Activated T-cell treated with anti-CD3 and anti-CD28 coated beads for 4 hours (primary cell): ENCODE data around the gene BMPER.

ENCODE experiments used
- DNase-seq: peaks from one replicate; pipeline ENCODE4 v3.0.0-alpha.2; 2020

Gene BMPER

GRCh38 chr7:34067005-34067778 is 161.9 kb downstream of the BMPER start:
- no peak for DNase-seq

DNA sequence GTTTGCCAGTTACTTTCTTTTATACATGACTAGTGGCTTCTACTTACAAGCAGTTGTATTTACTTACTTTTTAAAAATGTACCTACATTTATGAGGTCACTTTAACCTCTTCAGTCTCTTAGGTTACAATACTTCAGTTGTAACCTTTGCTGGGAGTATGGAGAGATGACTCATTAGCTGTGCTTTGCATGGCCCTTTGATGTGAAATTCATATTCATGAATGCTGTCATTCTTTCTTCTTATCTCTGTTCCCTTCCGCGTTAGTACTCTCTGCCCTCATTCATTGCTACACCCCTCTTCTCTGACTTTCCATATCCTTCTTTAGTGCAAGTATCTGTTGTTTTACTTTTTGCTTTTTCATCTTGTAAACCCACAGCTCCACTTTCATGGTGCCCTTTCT is 164.3 kb downstream of the BMPER start:
- no peak for DNase-seq

DNA sequence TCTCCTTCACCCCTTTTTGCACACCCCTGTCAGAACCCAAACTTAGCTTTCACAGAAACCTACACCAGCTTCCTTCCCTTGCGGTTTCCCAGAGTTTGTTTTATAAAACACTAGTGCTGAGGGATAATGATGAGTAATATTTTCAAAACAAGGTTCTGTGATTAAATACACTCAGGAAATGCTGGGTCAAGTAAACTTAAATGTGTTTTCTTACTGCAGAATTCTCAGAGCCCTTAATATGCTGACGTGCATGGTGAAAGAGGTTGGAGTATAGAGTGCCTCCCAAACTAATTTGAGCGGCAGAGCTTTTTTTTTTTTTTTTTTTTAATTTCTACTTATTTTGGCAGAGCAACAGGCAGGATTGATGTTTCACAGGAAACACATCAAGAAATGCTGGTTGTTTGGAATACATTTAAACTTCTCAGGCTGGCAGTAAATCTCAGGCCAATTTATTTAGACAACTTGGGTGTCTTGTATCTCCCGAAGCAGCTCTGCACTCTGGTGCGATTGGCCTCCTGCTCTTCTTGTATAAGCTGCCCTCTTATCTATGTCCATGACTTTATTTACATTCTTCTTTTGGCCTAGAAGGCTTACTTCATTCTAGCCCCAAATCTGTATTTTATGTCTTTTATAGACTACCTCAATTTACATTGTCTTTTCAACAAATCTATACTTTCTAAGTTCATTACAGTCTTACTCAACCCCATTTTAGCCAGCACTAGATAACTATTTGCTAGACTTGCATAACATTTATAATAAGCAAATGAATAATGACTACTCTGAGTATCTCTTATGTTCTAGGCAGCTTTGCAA is 165.4 kb downstream of the BMPER start:
- DNase-seq: no peak

DNA sequence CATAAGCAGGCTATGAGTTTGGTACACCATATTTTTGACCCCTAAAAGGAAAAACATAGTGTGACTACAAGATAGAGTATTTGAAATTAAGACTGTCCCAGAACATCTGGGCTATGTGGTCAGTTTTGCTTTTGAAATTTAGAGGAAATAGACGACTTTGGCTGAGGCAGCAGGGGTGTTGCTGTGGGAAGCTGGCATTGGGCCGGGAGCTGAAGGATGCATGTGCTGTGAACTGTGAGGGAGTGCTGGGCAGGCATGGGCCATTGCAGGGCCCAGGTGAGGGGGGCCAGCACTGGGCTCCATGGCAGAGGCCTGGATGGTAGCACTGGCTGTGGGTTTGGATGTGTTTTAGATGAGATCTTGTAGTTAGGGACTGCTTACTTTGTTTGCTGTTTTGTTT is 168.3 kb downstream of the BMPER start:
- DNase-seq: no peak

DNA sequence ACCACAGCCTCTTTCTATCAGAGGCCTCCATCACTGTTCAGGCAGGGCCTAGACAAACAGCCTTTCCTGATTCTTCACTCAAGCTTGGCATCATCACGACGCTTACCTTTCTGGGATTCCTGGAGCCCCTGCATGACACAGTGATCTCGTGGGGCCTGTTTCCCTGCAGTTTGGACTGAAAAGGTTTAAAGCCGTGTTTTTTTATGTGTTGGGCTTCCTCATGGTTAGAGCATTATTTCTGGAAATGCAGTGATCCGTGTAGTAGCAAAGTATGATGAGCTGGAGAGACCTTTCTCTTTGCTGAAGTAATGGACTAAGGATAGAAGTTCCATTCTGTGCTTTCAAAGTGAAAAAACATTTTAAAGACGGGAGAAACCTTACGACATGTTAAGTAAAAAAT is 169.1 kb downstream of the BMPER start:
- no peak for DNase-seq

- DNase-seq: no peak
Measured at GRCh38 chr7:34075523-34076370, 170.4 kb downstream of the BMPER start.

- no peak for DNase-seq
Measured at GRCh38 chr7:34077168-34077567, 171.8 kb downstream of the BMPER start.

GRCh38 chr7:34078864-34079263 is 173.5 kb downstream of the BMPER start:
- no peak for DNase-seq

- no peak for DNase-seq
Measured at GRCh38 chr7:34080513-34080912, 175.2 kb downstream of the BMPER start.

- no peak for DNase-seq
Measured at GRCh38 chr7:34081935-34082334, 176.6 kb downstream of the BMPER start.

GRCh38 chr7:34083440-34083839 is 178.1 kb downstream of the BMPER start:
- no peak for DNase-seq

DNA sequence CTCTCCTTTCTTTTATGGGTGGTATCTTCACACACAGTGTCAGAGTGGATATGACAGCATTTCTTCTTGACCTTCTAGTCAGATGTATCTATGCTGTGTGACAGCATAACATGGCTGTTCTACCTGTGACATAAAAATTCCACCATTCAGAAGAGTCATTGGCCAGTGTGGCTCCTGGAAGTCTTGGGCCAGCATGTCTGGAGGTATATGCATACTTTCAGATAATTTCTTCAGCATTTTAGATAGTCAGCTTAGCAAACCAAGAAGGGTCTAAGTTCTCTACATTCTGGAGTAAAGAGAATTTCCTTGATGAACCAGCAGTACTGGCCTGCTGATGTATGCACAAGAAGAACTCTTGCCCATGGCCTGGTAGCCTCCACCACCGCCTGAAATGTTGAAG is 179.3 kb downstream of the BMPER start:
- no peak for DNase-seq

- no peak for DNase-seq
Measured at GRCh38 chr7:34086064-34086463, 180.7 kb downstream of the BMPER start.

GRCh38 chr7:34086981-34087380 is 181.6 kb downstream of the BMPER start:
- no peak for DNase-seq

GRCh38 chr7:34087892-34088891 is 182.9 kb downstream of the BMPER start:
- no peak for DNase-seq

DNA sequence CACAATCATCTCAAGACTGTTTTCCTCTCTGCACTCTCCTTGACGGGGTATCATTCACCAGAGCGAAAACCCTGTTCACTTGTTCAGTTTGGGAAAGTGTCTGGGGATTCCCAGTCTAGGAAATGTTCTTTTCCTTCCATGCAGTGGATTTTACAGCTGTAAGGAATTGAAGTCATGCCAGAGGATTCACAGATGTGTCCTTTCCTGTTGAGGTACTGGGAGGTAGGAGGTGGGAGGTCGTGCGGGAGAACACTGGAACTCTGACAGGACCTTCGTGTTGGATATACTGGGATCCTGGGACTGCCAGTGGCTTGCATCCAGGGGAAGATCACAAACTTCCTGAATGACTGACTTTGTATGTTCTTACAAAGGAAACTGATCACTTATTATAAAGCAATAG is 185.5 kb downstream of the BMPER start:
- DNase-seq: no peak

- no peak for DNase-seq
Measured at GRCh38 chr7:34091321-34091917, 186.1 kb downstream of the BMPER start.

GRCh38 chr7:34093276-34093675 is 187.9 kb downstream of the BMPER start:
- no peak for DNase-seq

DNA sequence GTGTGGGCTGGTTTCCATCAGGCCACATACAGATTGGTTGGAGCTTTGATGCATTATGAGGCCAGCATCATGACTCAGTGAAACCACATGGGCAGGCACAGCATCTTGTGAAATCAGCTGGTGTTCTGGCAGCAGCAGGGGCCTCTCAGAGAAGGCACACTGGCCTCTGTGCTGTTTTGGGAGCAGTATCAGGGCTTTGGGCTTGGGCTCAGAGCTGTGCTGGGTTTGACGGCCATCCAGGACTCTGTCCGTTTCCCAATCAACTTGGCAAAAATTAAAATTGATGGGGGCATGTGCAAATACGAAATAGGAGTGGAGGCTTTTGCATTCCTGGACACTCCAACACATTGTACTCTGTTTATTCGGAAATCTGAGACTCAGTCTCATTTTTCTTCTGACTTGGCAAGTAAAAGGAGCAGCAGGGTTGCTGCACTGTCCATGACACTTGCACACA is 190.9 kb downstream of the BMPER start:
- no peak for DNase-seq

- DNase-seq: no peak
Measured at GRCh38 chr7:34096777-34097176, 191.4 kb downstream of the BMPER start.

DNA sequence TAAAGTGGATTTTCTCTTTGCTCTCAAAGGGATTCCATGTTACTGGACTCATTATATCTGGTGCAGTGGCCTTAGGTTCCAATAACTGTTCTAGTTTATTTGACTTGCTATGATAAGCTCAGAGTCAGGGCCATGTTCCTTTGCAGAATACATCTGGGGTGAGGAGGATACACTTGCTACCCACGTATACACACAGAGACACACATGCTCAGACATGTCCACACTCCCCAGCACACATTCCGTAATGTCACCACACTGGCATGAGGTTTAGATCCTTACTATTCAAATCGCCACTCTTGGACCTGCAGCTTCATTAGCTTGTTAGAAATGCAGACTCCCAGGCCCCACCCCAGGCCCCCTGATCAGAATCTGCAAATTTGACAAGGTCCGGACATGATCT is 195.3 kb downstream of the BMPER start:
- no peak for DNase-seq

DNA sequence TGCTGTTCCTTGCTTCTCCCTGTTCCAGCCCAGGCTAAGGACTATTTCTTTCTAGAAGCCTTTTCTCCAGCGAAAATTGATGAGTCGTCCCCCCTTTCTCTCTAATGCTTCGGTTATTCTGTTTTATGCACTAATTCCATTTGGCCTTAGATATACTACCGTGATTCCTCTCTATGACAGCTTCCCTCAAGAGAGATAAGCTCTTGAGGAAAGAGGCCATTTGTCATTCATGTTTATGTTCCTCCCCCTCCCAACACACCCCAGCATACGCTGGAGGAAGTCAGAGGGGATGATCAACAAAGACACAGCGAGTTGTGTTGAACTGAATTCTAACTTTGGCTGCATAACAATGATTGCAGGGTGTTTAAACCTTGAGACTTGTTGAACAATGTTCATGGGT is 198.8 kb downstream of the BMPER start:
- DNase-seq: no peak
